LoVo (cell line): ENCODE measurements around the gene IFTAP.
"Not testable (repeated sequence)": the region's sequence is repeated elsewhere in the genome, so short reads cannot be mapped to it uniquely, and the experiment has no call there.

Experiments used
- DNase-seq: peaks from one replicate; pipeline ENCODE4 v3.0.0-alpha.2; 2016; ENCODE audit warnings: low spot score

Gene IFTAP

GRCh38 chr11:36594316-36594989 lies at the start of gene IFTAP:
Gene IFTAP, plus strand, starts transcription at chr11:36594502. Its CDS starts 15,602 bp downstream, at chr11:36610104.
- DNase-seq: peak; percentile 89

- no peak for DNase-seq
Observed at GRCh38 chr11:36550385-36551115, 43.8 kb upstream of the IFTAP start.

GRCh38 chr11:36557390-36557789 lies 36.9 kb upstream of the IFTAP start:
- not testable (repeated sequence) for DNase-seq

GRCh38 chr11:36557991-36558390 lies 36.3 kb upstream of the IFTAP start:
- DNase-seq: no peak

GRCh38 chr11:36558571-36559413 lies 35.5 kb upstream of the IFTAP start:
- no peak for DNase-seq

GRCh38 chr11:36564376-36565030 lies 29.8 kb upstream of the IFTAP start:
- peak; percentile 32 for DNase-seq

GRCh38 chr11:36565031-36565610 lies 29.2 kb upstream of the IFTAP start:
- no peak for DNase-seq

- DNase-seq: no peak
Observed at GRCh38 chr11:36566407-36567053, 27.8 kb upstream of the IFTAP start.

GRCh38 chr11:36567694-36568093 lies 26.6 kb upstream of the IFTAP start, which contains the start of gene RAG1:
Gene RAG1, plus strand, starts transcription at chr11:36568007. Its CDS starts 5,298 bp downstream, at chr11:36573305.
- DNase-seq: no peak

GRCh38 chr11:36569095-36569494 lies 25.2 kb upstream of the IFTAP start:
- no peak for DNase-seq

GRCh38 chr11:36574486-36574885 lies 19.8 kb upstream of the IFTAP start:
- DNase-seq: no peak

GRCh38 chr11:36577373-36577772 lies 16.9 kb upstream of the IFTAP start:
- DNase-seq: no peak

GRCh38 chr11:36577859-36578258 lies 16.4 kb upstream of the IFTAP start:
- DNase-seq: peak; percentile 8

- no peak for DNase-seq
Observed at GRCh38 chr11:36578458-36578857, 15.8 kb upstream of the IFTAP start.

- no peak for DNase-seq
Observed at GRCh38 chr11:36581536-36581935, 12.8 kb upstream of the IFTAP start.

GRCh38 chr11:36583667-36584066 lies 10.6 kb upstream of the IFTAP start:
- DNase-seq: no peak

GRCh38 chr11:36586543-36586942 lies 7.8 kb upstream of the IFTAP start:
- DNase-seq: no peak

- no peak for DNase-seq
Observed at GRCh38 chr11:36588099-36588498, 6.2 kb upstream of the IFTAP start.

GRCh38 chr11:36590513-36590912 lies 3.8 kb upstream of the IFTAP start:
- no peak for DNase-seq

GRCh38 chr11:36591433-36591832 lies 2.9 kb upstream of the IFTAP start:
- DNase-seq: no peak

GRCh38 chr11:36596880-36597279 lies 2.6 kb downstream of the IFTAP start:
- DNase-seq: no peak
